PFSK-1 (cell line): Measurements from ENCODE around the gene SLC25A4.

Source experiments
- FOXP2 ChIP-seq: optimal IDR thresholded peaks from 2 replicates; pipeline ENCODE3; 2011; ENCODE audit warnings: borderline replicate concordance, control low read depth, inconsistent platforms; ENCODE audit not compliant: insufficient read depth; ENCODE audit errors: extremely low read length, extremely low read depth
- POLR2AphosphoS5 ChIP-seq: IDR thresholded peaks from 2 replicates; pipeline ENCODE4 v1.6.1; 2012; ENCODE audit warnings: low read depth, mild to moderate bottlenecking, control low read depth, low read length, moderate library complexity
- REST ChIP-seq, 2 experiments: IDR thresholded peaks; 2 replicates each; pipeline versions ENCODE4 v1.6.1 to v1.8.0; 2011 to 2012; ENCODE audit warnings: low read depth in 2 of 2, low read length in 2 of 2, control low read depth in 1 of 2, inconsistent platforms in 1 of 2, mild to moderate bottlenecking in 1 of 2, moderate library complexity in 1 of 2; ENCODE audit not compliant: insufficient read depth in 1 of 2
- SIN3A ChIP-seq: IDR thresholded peaks from 2 replicates; pipeline ENCODE4 v1.6.1; 2012; ENCODE audit warnings: mild to moderate bottlenecking, low read length, moderate library complexity, borderline replicate concordance; ENCODE audit not compliant: insufficient read depth
- TAF1 ChIP-seq: IDR thresholded peaks from 2 replicates; pipeline ENCODE4 v1.6.1; 2012; ENCODE audit warnings: low read length, control low read depth, borderline replicate concordance; ENCODE audit not compliant: insufficient read depth

SLC25A4 gene

GRCh38 chr4:185189606-185190305 lies 46.7 kb downstream of the SLC25A4 start:
- no peak for TF ChIP-seq POLR2AphosphoS5
- TF ChIP-seq SIN3A, result no peak
- no peak for TF ChIP-seq TAF1
- TF ChIP-seq REST (IDR thresholded peaks at IDR 0.05; ENCODE audit: insufficient read depth in 1 of 2, low read depth in 2 of 2, low read length in 2 of 2), result no peak
- TF ChIP-seq FOXP2, result no peak

- no peak for TF ChIP-seq FOXP2
- TF ChIP-seq REST (IDR thresholded peaks at IDR 0.05; ENCODE audit: insufficient read depth in 1 of 2, low read depth in 2 of 2, low read length in 2 of 2), result no peak
- no peak for TF ChIP-seq POLR2AphosphoS5
- no peak for TF ChIP-seq SIN3A
- no peak for TF ChIP-seq TAF1
Measured at GRCh38 chr4:185190306-185190856, 47.3 kb downstream of the SLC25A4 start.

GRCh38 chr4:185192059-185192458 lies 49.0 kb downstream of the SLC25A4 start:
- TF ChIP-seq TAF1, result no peak
- TF ChIP-seq SIN3A, result no peak
- no peak for TF ChIP-seq REST (IDR thresholded peaks at IDR 0.05; ENCODE audit: insufficient read depth in 1 of 2, low read depth in 2 of 2, low read length in 2 of 2)
- no peak for TF ChIP-seq POLR2AphosphoS5
- no peak for TF ChIP-seq FOXP2

GRCh38 chr4:185194924-185195888 lies 52.1 kb downstream of the SLC25A4 start:
- no peak for TF ChIP-seq SIN3A
- no peak for TF ChIP-seq POLR2AphosphoS5

GRCh38 chr4:185196437-185196836 lies 53.4 kb downstream of the SLC25A4 start:
- TF ChIP-seq POLR2AphosphoS5 (no peak), REST (IDR thresholded peaks at IDR 0.05; ENCODE audit: insufficient read depth in 1 of 2, low read depth in 2 of 2, low read length in 2 of 2) (no peak), FOXP2 (no peak), SIN3A (no peak), TAF1 (no peak)
